ENCODE measurements around the gene SSX2IP. TPM values are rescaled to one million over a fixed set of nuclear protein-coding genes. Genes with fewer than 3 reads are reported as not detected.

SSX2IP gene
- total and polyA plus RNA-seq, 4 donors, result 3.7 to 21.8 (median 6.4) TPM

GRCh38 chr1:84675106-84675505, 15.2 kb downstream of the SSX2IP start:
- no peak overlapping the region for H3K9ac ChIP-seq (ENCODE audit: low read depth in 1 of 2, low read length in 2 of 2)
- H3K36me3 ChIP-seq (ENCODE audit: control insufficient read depth in 4 of 4, insufficient read depth in 3 of 4, low read depth in 1 of 4, low read length in 3 of 4), result no peaks in the 10 kb centered on the region
- TF ChIP-seq YY1 (IDR thresholded peaks at IDR 0.05) (no peak), TAF1 (conservative IDR thresholded peaks at IDR 0.05) (no peak), RAD21 (IDR thresholded peaks at IDR 0.05) (no peak), GABPA (IDR thresholded peaks at IDR 0.05 in 1 of 2, conservative IDR thresholded peaks at IDR 0.05 in 1 of 2) (no peak), SP1 (IDR thresholded peaks at IDR 0.05) (no peak), REST (IDR thresholded peaks at IDR 0.05) (no peak), ZBTB33 (IDR thresholded peaks at IDR 0.05) (no peak), JUND (IDR thresholded peaks at IDR 0.05) (no peak), FOXA1 (IDR thresholded peaks at IDR 0.05) (no peak), NR2F2 (IDR thresholded peaks at IDR 0.05) (no peak), HNF4A (conservative IDR thresholded peaks at IDR 0.05) (no peak), MAX (IDR thresholded peaks at IDR 0.05) (no peak)
- DNase-seq (ENCODE audit: low spot score), result no peak
- no peak overlapping the region for H3K4me3 ChIP-seq (ENCODE audit: low read depth in 1 of 3, low read length in 3 of 3)
- H3K4me1 ChIP-seq (ENCODE audit: control insufficient read depth in 4 of 4, insufficient read depth in 4 of 4, low read length in 3 of 4), result peaks cover 0 to 2% (median under 1%) of the 10 kb centered on the region in 4 donors
- H3K27me3 ChIP-seq (ENCODE audit: control insufficient read depth in 4 of 4, insufficient read depth in 4 of 4, low read length in 3 of 4), result no peaks in the 10 kb centered on the region
- no peak overlapping the region for H3K27ac ChIP-seq (ENCODE audit: low read depth in 1 of 2, low read length in 2 of 2)
- H3K9me3 ChIP-seq (ENCODE audit: control insufficient read depth in 4 of 4, low read length in 3 of 4), result no peaks in the 10 kb centered on the region
- WGBS, result 72% methylated on average over 1 of the region's 1 CpG

GRCh38 chr1:84674705-84675104, 15.6 kb downstream of the SSX2IP start:
- Histone ChIP-seq H3K9ac (ENCODE audit: low read depth in 1 of 2, low read length in 2 of 2) (no peak overlapping the region), H3K27ac (ENCODE audit: low read depth in 1 of 2, low read length in 2 of 2) (no peak overlapping the region), H3K4me1 (ENCODE audit: control insufficient read depth in 4 of 4, insufficient read depth in 4 of 4, low read length in 3 of 4) (peaks cover 0 to 2% (median under 1%) of the 10 kb centered on the region in 4 donors), H3K27me3 (ENCODE audit: control insufficient read depth in 4 of 4, insufficient read depth in 4 of 4, low read length in 3 of 4) (no peaks in the 10 kb centered on the region), H3K9me3 (ENCODE audit: control insufficient read depth in 4 of 4, low read length in 3 of 4) (no peaks in the 10 kb centered on the region), H3K36me3 (ENCODE audit: control insufficient read depth in 4 of 4, insufficient read depth in 3 of 4, low read depth in 1 of 4, low read length in 3 of 4) (no peaks in the 10 kb centered on the region), H3K4me3 (ENCODE audit: low read depth in 1 of 3, low read length in 3 of 3) (no peak overlapping the region)
- 85% methylated on average over 3 of the region's 3 CpGs for WGBS
- TF ChIP-seq ATF3 (IDR thresholded peaks at IDR 0.05) (no peak), FOXA2 (IDR thresholded peaks at IDR 0.05) (no peak)
- DNase-seq (ENCODE audit: low spot score), result no peak

- Histone ChIP-seq H3K36me3 (ENCODE audit: control insufficient read depth in 4 of 4, insufficient read depth in 3 of 4, low read depth in 1 of 4, low read length in 3 of 4) (no peaks in the 10 kb centered on the region), H3K9me3 (ENCODE audit: control insufficient read depth in 4 of 4, low read length in 3 of 4) (no peaks in the 10 kb centered on the region), H3K4me3 (ENCODE audit: low read depth in 1 of 3, low read length in 3 of 3) (no peak overlapping the region), H3K4me1 (ENCODE audit: control insufficient read depth in 4 of 4, insufficient read depth in 4 of 4, low read length in 3 of 4) (peaks cover 0 to 2% (median under 1%) of the 10 kb centered on the region in 4 donors), H3K27ac (ENCODE audit: low read depth in 1 of 2, low read length in 2 of 2) (no peak overlapping the region), H3K9ac (ENCODE audit: low read depth in 1 of 2, low read length in 2 of 2) (no peak overlapping the region), H3K27me3 (ENCODE audit: control insufficient read depth in 4 of 4, insufficient read depth in 4 of 4, low read length in 3 of 4) (no peaks in the 10 kb centered on the region)
- WGBS, result 97% methylated on average over 2 of the region's 2 CpGs
- TF ChIP-seq SP1 (IDR thresholded peaks at IDR 0.05) (no peak), YY1 (IDR thresholded peaks at IDR 0.05) (no peak), TAF1 (conservative IDR thresholded peaks at IDR 0.05) (no peak), REST (IDR thresholded peaks at IDR 0.05) (no peak), HNF4A (conservative IDR thresholded peaks at IDR 0.05) (no peak), FOXA2 (IDR thresholded peaks at IDR 0.05) (no peak), EGR1 (IDR thresholded peaks at IDR 0.05; ENCODE audit: low read depth in 2 of 2) (no peak), NR2F2 (IDR thresholded peaks at IDR 0.05) (no peak), GABPA (IDR thresholded peaks at IDR 0.05 in 1 of 2, conservative IDR thresholded peaks at IDR 0.05 in 1 of 2) (no peak), ZBTB33 (IDR thresholded peaks at IDR 0.05) (no peak)
- no peak for DNase-seq (ENCODE audit: low spot score)
Measured at GRCh38 chr1:84674021-84674420, 16.2 kb downstream of the SSX2IP start.

All from liver (tissue), 9 donors.